Neuronal stem cell (in vitro differentiated cells): ENCODE data around the gene TSEN54.
A peak's percentile ranks its signal among the peaks of the same experiment; 100 is the strongest.

Source experiments
- DNase-seq: peaks from one replicate; pipeline ENCODE4 v3.0.0-alpha.2; 2013; ENCODE audit warnings: low spot score
- H2AFZ ChIP-seq: one replicate; pipeline ENCODE4 v1.6.1; 2013; ENCODE audit warnings: mild to moderate bottlenecking, low read length, inconsistent platforms
- H2AK5ac ChIP-seq: 2 replicates; pipeline ENCODE4 v1.6.1; 2013; ENCODE audit warnings: low read depth, mild to moderate bottlenecking, inconsistent platforms, low read length, moderate library complexity, mixed read lengths
- H2BK120ac ChIP-seq: 2 replicates; pipeline ENCODE4 v1.6.1; 2013; ENCODE audit warnings: low read depth, mild to moderate bottlenecking, inconsistent platforms, low read length, moderate library complexity, mixed read lengths
- H2BK12ac ChIP-seq: one replicate; pipeline ENCODE4 v1.6.1; 2013; ENCODE audit warnings: low read length, inconsistent platforms
- H2BK15ac ChIP-seq: 2 replicates; pipeline ENCODE4 v1.6.1; 2013; ENCODE audit warnings: mild to moderate bottlenecking, low read length, inconsistent platforms, mixed read lengths
- H2BK5ac ChIP-seq: one replicate; pipeline ENCODE4 v1.6.1; 2013; ENCODE audit warnings: inconsistent platforms, mild to moderate bottlenecking, low read length, moderate library complexity
- H3K14ac ChIP-seq: one replicate; pipeline ENCODE4 v1.6.1; 2013; ENCODE audit warnings: low read length, inconsistent platforms
- H3K18ac ChIP-seq: 2 replicates; pipeline ENCODE4 v1.6.1; 2013; ENCODE audit warnings: low read length, inconsistent platforms
- H3K23ac ChIP-seq: 2 replicates; pipeline ENCODE4 v1.6.1; 2013; ENCODE audit warnings: low read depth, mild to moderate bottlenecking, mixed read lengths, low read length, inconsistent platforms; ENCODE audit not compliant: poor library complexity
- H3K27ac ChIP-seq: replicated peaks from 3 replicates; pipeline ENCODE4 v1.5.1; 2013; ENCODE audit warnings: low read length, inconsistent platforms
- H3K27me3 ChIP-seq, 3 experiments: 2 replicates each; pipeline ENCODE4 v1.6.1; 2013; ENCODE audit warnings: low read length in 3 of 3, mild to moderate bottlenecking in 2 of 3, inconsistent platforms in 1 of 3, low read depth in 1 of 3, mixed read lengths in 1 of 3, moderate library complexity in 1 of 3; ENCODE audit not compliant: control insufficient read depth in 3 of 3, insufficient read depth in 3 of 3
- H3K36me3 ChIP-seq, 2 donors: replicated peaks in 1 of 2; 2 replicates each; pipeline ENCODE4 v1.6.1; 2013; ENCODE audit warnings: low read length in 2 of 2; ENCODE audit not compliant: control insufficient read depth in 2 of 2, insufficient read depth in 2 of 2
- H3K4ac ChIP-seq: 2 replicates; pipeline ENCODE4 v1.6.1; 2013; ENCODE audit warnings: inconsistent platforms, mild to moderate bottlenecking, low read length, moderate library complexity
- H3K4me1 ChIP-seq, 2 donors: 1 replicate in 1 of 2; 2 replicates in 1 of 2; pipeline ENCODE4 v1.6.1; 2013; ENCODE audit warnings: low read length in 2 of 2, low read depth in 1 of 2; ENCODE audit not compliant: control insufficient read depth in 2 of 2, insufficient read depth in 1 of 2
- H3K4me2 ChIP-seq: one replicate; pipeline ENCODE4 v1.6.1; 2013; ENCODE audit warnings: mild to moderate bottlenecking, low read length, inconsistent platforms; ENCODE audit not compliant: insufficient read depth, poor library complexity, severe bottlenecking
- H3K4me3 ChIP-seq, 2 donors: 2 replicates each; pipeline ENCODE4 v1.5.1; 2013; ENCODE audit warnings: low read length in 2 of 2, mild to moderate bottlenecking in 2 of 2, inconsistent platforms in 1 of 2, moderate library complexity in 1 of 2
- H3K79me1 ChIP-seq: one replicate; pipeline ENCODE4 v1.6.1; 2013; ENCODE audit warnings: low read depth, mild to moderate bottlenecking, inconsistent platforms, low read length, moderate library complexity
- H3K9ac ChIP-seq: one replicate; pipeline ENCODE4 v1.6.1; 2013; ENCODE audit warnings: mild to moderate bottlenecking, low read depth, low read length, inconsistent platforms; ENCODE audit not compliant: poor library complexity
- H3K9me3 ChIP-seq, 2 donors: replicated peaks in 1 of 2; 2 replicates each; pipeline versions ENCODE3 to v1.6.1; 2013; ENCODE audit warnings: low read length in 2 of 2, mild to moderate bottlenecking in 2 of 2, inconsistent platforms in 1 of 2, low read depth in 1 of 2, mixed read lengths in 1 of 2, moderate library complexity in 1 of 2; ENCODE audit not compliant: control insufficient read depth in 2 of 2, insufficient read depth in 1 of 2
- H4K8ac ChIP-seq: one replicate; pipeline ENCODE4 v1.6.1; 2013; ENCODE audit warnings: low read depth, mild to moderate bottlenecking, inconsistent platforms, low read length, moderate library complexity
- H4K91ac ChIP-seq: one replicate; pipeline ENCODE4 v1.6.1; 2013; ENCODE audit warnings: low read length, low read depth, mild to moderate bottlenecking, inconsistent platforms; ENCODE audit not compliant: poor library complexity
- WGBS, 2 donors: extraction: QIAGEN DNeasy Blood & Tissue Kit; methylation state at CpG; one replicate each; pipeline ENCODE4 v1.1.7; 2013; ENCODE audit warnings: missing lambda C conversion rate in 2 of 2, mixed read lengths in 1 of 2; ENCODE audit not compliant: insufficient read length in 2 of 2, insufficient replicate concordance in 1 of 2; ENCODE audit errors: extremely low coverage in 2 of 2; 5-methylcytosine and 5-hydroxymethylcytosine counted together

Gene TSEN54

DNA sequence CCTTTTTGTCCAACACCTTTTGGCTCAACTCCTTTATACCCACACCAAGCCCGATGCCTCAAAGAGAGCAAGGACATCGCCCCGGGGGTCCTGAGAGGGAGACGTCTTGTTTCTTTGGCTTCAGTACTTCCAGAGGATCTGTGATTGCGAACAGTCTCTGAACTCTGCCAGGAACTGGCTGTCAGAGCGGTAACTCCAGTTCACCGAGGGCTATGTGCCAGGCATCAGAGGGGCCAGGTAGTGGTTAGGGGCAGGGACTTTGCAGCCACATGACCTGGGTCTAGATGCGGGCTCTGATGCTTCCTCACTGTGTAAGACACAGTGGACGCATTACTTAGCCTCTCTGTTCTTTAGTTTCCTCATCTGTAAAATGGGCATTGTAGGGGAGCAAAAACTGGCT is 30.8 kb downstream of the TSEN54 start:
- peak overlapping the region; percentile 53 for H2AK5ac ChIP-seq
- no peak overlapping the region for H3K23ac ChIP-seq
- no peak overlapping the region for H4K91ac ChIP-seq
- H2BK120ac ChIP-seq, result no peak overlapping the region
- no peak overlapping the region for H4K8ac ChIP-seq
- H3K4me2 ChIP-seq, result no peak overlapping the region
- H2BK15ac ChIP-seq, result no peak overlapping the region
- H3K4ac ChIP-seq, result no peak overlapping the region
- no peak overlapping the region for H2BK12ac ChIP-seq
- H3K14ac ChIP-seq, result no peak overlapping the region
- no peak overlapping the region for H3K27ac ChIP-seq
- H3K4me3 ChIP-seq, result no peak overlapping the region
- H3K9ac ChIP-seq, result no peak overlapping the region
- DNase-seq, result no peak
- H3K36me3 ChIP-seq, result no peaks in the 10 kb centered on the region
- no peak overlapping the region for H3K18ac ChIP-seq
- H3K4me1 ChIP-seq, result peaks cover 5 to 25% of the 10 kb centered on the region in 2 donors
- no peak overlapping the region for H2BK5ac ChIP-seq
- H3K9me3 ChIP-seq, result no peaks in the 10 kb centered on the region
- H3K79me1 ChIP-seq, result peaks cover 1% of the 10 kb centered on the region
- WGBS, 2 donors, result no CpG with 5 or more reads among the region's 9 CpGs
- H3K27me3 ChIP-seq, result peaks cover 0 to 61% (median 0%) of the 10 kb centered on the region in 3 experiments
- no peak overlapping the region for H2AFZ ChIP-seq

DNA sequence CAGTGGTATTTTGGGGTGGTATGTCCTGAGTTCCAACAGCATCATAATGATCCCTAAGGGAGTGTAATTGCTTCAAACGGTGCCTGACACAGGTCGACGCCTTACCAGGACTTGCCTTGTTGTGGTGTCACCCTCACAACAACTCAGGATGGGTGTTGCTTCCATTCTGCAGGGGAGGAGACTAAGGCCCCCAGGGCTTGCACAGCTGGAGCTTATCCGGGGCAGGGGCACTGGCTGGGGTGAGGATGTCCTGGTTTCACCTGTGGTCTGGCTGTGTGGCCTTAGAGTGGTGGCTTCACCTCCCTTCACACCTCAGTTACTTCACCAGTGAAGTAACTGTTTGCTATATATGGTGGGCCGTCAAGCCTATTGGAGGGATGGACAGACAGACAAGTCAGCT is 32.5 kb downstream of the TSEN54 start:
- H2AFZ ChIP-seq, result no peak overlapping the region
- no peaks in the 10 kb centered on the region for H3K9me3 ChIP-seq
- no peak for DNase-seq
- no peaks in the 10 kb centered on the region for H3K36me3 ChIP-seq
- H3K4me2 ChIP-seq, result no peak overlapping the region
- H3K4ac ChIP-seq, result peak overlapping the region; percentile 59
- H2BK5ac ChIP-seq, result no peak overlapping the region
- H2BK120ac ChIP-seq, result no peak overlapping the region
- no CpG with 5 or more reads among the region's 5 CpGs for WGBS, 2 donors
- no peak overlapping the region for H3K4me3 ChIP-seq
- H3K23ac ChIP-seq, result no peak overlapping the region
- H3K14ac ChIP-seq, result peak overlapping the region; percentile 21
- H2BK12ac ChIP-seq, result no peak overlapping the region
- peak overlapping the region; percentile 80 for H3K9ac ChIP-seq
- no peak overlapping the region for H4K8ac ChIP-seq
- H3K27me3 ChIP-seq, result peaks cover 0 to 44% (median 0%) of the 10 kb centered on the region in 3 experiments
- peak overlapping the region; percentile 80 for H4K91ac ChIP-seq
- peaks cover 9 to 24% of the 10 kb centered on the region in 2 donors for H3K4me1 ChIP-seq
- H2AK5ac ChIP-seq, result peak overlapping the region; percentile 98
- H3K27ac ChIP-seq, result no peak overlapping the region
- H3K18ac ChIP-seq, result peak overlapping the region; percentile 61
- no peaks in the 10 kb centered on the region for H3K79me1 ChIP-seq
- peak overlapping the region; percentile 99 for H2BK15ac ChIP-seq

DNA sequence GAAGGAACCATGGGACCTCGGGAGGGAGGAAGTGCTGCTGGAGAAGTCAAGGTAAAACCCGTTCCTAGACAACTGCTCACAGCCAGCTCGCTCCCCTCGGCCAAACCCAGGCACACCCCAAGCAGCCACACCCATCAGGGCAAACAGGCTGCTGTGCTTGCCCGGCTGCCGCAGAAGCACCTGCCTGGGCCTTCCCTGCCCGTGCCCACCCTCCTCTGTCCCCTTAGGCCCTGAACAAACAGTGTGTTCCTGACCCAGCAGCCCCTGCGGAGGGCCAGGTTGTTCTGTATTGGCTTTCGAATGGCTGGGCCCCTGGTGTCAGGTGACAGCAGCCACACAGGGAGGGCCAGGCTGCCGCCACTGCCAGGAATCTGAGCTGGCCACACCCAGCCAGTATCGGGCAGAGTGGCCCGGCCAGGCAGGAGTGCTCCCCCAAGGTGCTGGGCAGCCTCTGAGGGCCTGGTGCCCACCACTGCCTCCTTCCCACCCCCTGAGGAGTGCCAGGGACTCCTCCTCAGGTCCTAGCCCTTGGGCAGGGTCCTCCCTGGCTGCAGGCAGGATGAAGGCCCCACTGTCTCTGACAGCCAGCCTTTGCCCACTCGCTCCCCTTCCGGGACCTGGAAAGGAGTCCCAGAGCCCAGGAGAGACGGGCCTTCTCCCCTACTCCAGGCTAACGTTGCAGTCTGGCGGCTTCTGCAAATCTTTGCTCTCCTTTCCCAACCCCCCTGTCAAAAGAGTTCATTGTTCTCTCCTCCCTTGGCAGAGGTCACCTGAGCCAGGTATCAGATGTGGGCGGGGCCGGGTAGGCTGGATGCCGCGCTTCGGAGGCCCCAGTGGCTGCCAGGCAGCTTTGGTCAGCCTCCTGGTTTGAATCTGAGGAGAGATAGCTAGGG is 33.2 kb downstream of the TSEN54 start:
- Histone ChIP-seq H4K91ac (no peak overlapping the region), H3K4me2 (peak overlapping the region; percentile 52), H3K9ac (peak overlapping the region; percentile 80), H2AK5ac (peak overlapping the region; percentile 98), H3K27ac (no peak overlapping the region), H3K4me1 (peaks cover 9 to 24% of the 10 kb centered on the region in 2 donors), H2BK120ac (no peak overlapping the region), H2BK5ac (peak overlapping the region; percentile 91), H4K8ac (no peak overlapping the region), H3K23ac (peak overlapping the region; percentile 82), H3K4me3 (no peak overlapping the region), H3K9me3 (no peaks in the 10 kb centered on the region), H3K36me3 (no peaks in the 10 kb centered on the region), H3K18ac (peak overlapping the region; percentile 95), H3K14ac (peak overlapping the region; percentile 21), H3K27me3 (peaks cover 0 to 37% (median 0%) of the 10 kb centered on the region in 3 experiments), H3K4ac (peak overlapping the region; percentile 59), H2BK12ac (peak overlapping the region; percentile 64), H3K79me1 (no peaks in the 10 kb centered on the region), H2AFZ (peak overlapping the region; percentile 74), H2BK15ac (peak overlapping the region; percentile 99)
- WGBS, 2 donors, result no CpG with 5 or more reads among the region's 22 CpGs
- DNase-seq, result peak; percentile 33

DNA sequence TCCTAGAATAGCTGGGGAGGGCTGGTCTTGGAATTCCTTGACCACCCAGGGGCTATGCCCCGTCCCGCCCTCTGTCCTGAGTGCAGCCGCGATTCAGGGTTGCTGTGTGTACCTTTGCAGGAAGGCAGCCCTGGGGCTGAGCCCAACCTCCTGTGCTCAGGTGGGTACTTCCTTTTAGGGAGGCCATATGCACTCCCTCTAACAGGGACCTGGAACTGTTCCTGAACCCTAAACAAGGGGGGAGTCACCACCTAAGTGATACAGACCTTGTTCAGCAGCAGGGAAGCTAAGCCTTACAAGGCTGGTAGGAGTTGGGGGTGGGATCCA is 33.8 kb downstream of the TSEN54 start:
- no peak overlapping the region for H3K14ac ChIP-seq
- H4K91ac ChIP-seq, result no peak overlapping the region
- WGBS, 2 donors, result no CpG with 5 or more reads among the region's 4 CpGs
- no peak overlapping the region for H3K4ac ChIP-seq
- H3K9me3 ChIP-seq, result no peaks in the 10 kb centered on the region
- H2BK5ac ChIP-seq, result peak overlapping the region; percentile 91
- peak overlapping the region; percentile 95 for H3K18ac ChIP-seq
- DNase-seq, result no peak
- H2AK5ac ChIP-seq, result peak overlapping the region; percentile 82
- H2BK15ac ChIP-seq, result peak overlapping the region; percentile 99
- no peak overlapping the region for H2BK12ac ChIP-seq
- H3K36me3 ChIP-seq, result no peaks in the 10 kb centered on the region
- no peak overlapping the region for H4K8ac ChIP-seq
- no peak overlapping the region for H2BK120ac ChIP-seq
- no peak overlapping the region for H3K4me3 ChIP-seq
- H3K23ac ChIP-seq, result no peak overlapping the region
- H3K4me2 ChIP-seq, result peak overlapping the region; percentile 52
- no peaks in the 10 kb centered on the region for H3K79me1 ChIP-seq
- H3K9ac ChIP-seq, result no peak overlapping the region
- H2AFZ ChIP-seq, result peak overlapping the region; percentile 74
- H3K4me1 ChIP-seq, result peaks cover 9 to 24% of the 10 kb centered on the region in 2 donors
- H3K27me3 ChIP-seq, result peaks cover 0 to 31% (median 0%) of the 10 kb centered on the region in 3 experiments
- H3K27ac ChIP-seq, result no peak overlapping the region
